ENCODE data around the gene SHROOM1.

DNA sequence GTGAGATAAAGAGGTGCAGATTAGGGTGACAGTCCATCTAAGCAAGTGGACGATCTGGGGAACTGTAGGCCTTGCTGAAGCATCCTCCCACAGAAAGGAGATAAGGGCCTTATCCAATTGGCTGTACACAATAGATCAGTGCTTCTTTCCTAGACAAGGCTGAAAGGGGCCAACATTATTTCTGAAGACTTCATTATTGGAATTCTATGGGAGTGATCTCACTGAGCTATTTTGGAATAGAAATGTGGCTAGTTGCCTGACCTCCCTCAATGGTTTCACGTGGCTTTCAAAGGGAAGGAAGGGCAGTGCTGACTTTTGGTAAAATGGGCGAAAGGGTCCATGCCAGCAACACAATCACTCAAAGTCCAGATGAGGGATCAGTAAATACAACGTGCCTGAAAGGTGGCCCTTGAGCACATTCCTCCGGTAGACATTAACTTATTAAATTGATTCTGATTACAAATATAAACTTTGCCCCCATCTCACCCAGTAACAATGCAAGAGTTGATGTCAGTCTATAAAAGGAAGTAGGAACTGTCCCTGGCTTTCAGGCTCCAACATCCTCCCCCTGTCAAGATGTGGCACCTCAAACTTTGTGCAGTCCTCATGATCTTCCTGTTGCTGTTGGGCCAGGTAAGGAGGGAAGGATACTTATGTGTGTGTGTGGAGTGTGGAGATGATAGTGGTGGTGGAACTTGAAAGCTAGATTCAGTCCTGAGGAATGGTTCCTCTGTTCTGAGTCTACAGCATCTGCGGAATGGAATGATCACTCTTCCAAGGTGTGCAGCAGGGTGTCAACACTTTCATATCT is 42.9 kb upstream of the SHROOM1 start, which contains the start of gene LEAP2:
- TF ChIP-seq, protein P1, sequence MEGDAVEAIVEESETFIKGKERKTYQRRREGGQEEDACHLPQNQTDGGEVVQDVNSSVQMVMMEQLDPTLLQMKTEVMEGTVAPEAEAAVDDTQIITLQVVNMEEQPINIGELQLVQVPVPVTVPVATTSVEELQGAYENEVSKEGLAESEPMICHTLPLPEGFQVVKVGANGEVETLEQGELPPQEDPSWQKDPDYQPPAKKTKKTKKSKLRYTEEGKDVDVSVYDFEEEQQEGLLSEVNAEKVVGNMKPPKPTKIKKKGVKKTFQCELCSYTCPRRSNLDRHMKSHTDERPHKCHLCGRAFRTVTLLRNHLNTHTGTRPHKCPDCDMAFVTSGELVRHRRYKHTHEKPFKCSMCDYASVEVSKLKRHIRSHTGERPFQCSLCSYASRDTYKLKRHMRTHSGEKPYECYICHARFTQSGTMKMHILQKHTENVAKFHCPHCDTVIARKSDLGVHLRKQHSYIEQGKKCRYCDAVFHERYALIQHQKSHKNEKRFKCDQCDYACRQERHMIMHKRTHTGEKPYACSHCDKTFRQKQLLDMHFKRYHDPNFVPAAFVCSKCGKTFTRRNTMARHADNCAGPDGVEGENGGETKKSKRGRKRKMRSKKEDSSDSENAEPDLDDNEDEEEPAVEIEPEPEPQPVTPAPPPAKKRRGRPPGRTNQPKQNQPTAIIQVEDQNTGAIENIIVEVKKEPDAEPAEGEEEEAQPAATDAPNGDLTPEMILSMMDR (IDR thresholded peaks at IDR 0.05), result no peak
- TF ChIP-seq POLR2A (IDR thresholded peaks at IDR 0.05) (no peak), EP300 (IDR thresholded peaks at IDR 0.05) (no peak), POLR2AphosphoS5 (IDR thresholded peaks at IDR 0.05) (no peak)
